ENCODE measurements around the gene TEX261. TPM values are rescaled to one million over a fixed set of nuclear protein-coding genes. Genes with fewer than 3 reads are reported as not detected.

The TEX261 gene
- total and polyA plus RNA-seq, 3 donors from 2014 or later, result 39.0 to 133 (median 40.7) TPM

DNA sequence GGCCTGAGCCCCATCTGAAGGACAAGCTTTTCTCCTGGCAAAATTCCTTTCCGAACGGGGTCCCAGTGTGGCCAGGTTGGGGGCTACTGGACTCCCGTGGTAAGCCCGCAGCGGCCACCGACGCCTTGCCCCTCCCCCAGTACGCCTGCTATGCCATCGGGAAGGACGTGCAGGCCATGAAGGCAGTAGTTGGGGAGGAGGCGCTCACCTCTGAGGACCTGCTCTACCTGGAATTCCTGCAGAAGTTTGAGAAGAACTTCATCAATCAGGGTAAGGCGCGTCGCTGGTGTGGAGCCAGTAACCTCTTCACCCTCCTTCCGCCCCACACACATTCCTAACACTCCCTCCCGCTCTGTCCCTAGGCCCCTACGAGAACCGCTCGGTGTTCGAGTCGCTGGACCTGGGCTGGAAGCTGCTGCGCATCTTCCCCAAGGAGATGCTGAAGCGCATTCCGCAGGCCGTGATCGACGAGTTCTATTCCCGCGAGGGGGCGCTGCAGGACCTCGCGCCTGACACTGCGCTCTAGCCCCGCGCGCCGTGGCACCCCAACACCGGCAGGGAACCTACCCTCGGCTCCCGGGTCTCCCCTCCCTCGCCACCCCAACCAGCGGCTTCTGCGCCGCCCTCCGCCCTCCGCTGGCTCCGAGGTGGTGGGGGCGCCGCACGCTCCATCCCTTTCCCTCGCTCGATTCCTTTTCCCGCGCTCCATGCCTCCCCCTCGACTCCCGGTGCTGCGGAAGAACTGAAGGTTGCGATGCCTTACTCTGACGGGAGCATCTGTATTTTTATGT, 29.9 kb downstream of the TEX261 start:
- TF ChIP-seq, protein P1, sequence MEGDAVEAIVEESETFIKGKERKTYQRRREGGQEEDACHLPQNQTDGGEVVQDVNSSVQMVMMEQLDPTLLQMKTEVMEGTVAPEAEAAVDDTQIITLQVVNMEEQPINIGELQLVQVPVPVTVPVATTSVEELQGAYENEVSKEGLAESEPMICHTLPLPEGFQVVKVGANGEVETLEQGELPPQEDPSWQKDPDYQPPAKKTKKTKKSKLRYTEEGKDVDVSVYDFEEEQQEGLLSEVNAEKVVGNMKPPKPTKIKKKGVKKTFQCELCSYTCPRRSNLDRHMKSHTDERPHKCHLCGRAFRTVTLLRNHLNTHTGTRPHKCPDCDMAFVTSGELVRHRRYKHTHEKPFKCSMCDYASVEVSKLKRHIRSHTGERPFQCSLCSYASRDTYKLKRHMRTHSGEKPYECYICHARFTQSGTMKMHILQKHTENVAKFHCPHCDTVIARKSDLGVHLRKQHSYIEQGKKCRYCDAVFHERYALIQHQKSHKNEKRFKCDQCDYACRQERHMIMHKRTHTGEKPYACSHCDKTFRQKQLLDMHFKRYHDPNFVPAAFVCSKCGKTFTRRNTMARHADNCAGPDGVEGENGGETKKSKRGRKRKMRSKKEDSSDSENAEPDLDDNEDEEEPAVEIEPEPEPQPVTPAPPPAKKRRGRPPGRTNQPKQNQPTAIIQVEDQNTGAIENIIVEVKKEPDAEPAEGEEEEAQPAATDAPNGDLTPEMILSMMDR (IDR thresholded peaks at IDR 0.05), result peak; percentile 43 to 77 (median 62)
- TF ChIP-seq POLR2A (IDR thresholded peaks at IDR 0.05), result no peak
- Histone ChIP-seq H3K4me1 (peaks cover 6% of the 10 kb centered on the region), H3K36me3 (ENCODE audit: low read depth, missing control alignments) (no peaks in the 10 kb centered on the region), H3K9me3 (no peaks in the 10 kb centered on the region), H3K27ac (no peak overlapping the region), H3K4me3 (peak overlapping the region; percentile 20 to 57), H3K27me3 (no peaks in the 10 kb centered on the region)
- intact Hi-C loops (cut with DNase I; ENCODE audit: low total_unique reads), result no loop called here
- DNase-seq, result peak; percentile 83
- 3% methylated on average over 42 to 59 of the region's 59 CpGs for WGBS, 2 donors

DNA sequence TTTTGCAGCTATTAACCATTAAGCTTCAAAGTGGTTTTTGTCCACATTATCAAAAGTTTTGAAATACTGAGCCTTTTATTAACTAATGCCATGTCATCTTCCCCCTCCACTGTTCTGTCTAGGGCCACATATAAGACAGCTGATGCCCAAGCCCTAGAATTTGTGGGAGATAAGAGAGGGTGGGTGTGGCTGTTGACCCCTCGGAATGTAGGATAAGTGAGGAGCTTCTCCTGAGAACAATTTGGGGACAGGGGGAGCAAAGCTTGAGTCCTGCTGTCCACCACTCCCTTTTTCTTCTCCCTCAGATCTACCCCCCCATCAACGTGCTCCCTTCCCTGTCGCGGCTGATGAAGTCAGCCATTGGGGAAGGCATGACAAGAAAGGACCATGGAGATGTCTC, 30.5 kb downstream of the TEX261 start:
- H3K36me3 ChIP-seq (ENCODE audit: low read depth, missing control alignments), result no peaks in the 10 kb centered on the region
- H3K27ac ChIP-seq, result no peak overlapping the region
- peaks cover 6% of the 10 kb centered on the region for H3K4me1 ChIP-seq
- no peaks in the 10 kb centered on the region for H3K27me3 ChIP-seq
- 38 to 52% methylated on average over 4 of the region's 4 CpGs for WGBS, 2 donors
- DNase-seq, result no peak
- no peak for TF ChIP-seq POLR2A (IDR thresholded peaks at IDR 0.05)
- TF ChIP-seq, protein P1 (IDR thresholded peaks at IDR 0.05), result no peak
- intact Hi-C loops (cut with DNase I; ENCODE audit: low total_unique reads), result no loop called here
- no peaks in the 10 kb centered on the region for H3K9me3 ChIP-seq
- no peak overlapping the region for H3K4me3 ChIP-seq

DNA sequence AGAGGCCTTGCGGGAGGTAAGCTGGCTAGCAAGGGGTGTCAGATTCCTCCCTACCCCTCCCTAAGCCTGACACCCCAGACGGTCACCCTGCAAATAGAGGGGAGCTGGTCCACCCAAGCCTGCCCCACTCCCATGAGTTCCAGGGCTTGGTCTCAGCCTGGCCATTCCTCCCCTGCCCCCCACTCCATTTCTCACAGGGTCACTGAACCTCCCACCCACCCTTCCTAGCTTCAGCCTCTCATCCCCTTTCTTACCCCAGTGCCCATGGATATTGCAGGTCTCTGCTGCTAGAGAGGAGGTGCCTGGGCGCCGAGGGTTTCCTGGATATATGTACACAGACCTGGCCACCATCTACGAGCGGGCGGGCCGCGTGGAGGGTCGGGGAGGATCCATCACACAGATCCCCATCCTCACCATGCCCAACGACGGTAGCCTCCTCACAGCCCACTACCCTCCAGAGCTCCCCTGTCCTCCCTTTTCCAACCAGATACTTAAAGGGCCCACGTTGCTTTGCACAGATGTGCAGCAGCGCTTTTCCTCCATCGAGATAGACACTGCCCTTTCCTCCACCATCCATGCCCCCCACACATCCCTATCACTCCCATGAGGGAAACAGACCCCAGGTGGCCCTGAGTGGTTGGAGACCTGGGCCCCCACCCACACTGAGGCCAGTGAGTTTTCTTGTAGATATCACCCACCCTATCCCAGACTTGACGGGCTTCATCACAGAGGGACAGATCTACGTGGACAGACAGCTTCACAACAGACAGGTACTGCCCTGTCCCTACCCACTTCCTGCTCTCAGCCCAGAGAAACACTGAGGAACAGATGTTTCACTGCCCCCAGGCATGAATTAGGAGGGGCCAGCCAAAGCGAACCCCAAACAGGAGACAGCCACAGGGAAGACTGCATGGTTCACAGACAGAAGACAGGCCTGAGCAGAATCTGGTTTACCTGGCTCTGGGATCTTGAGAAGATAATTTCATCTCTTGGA, 31.5 kb downstream of the TEX261 start:
- peak; percentile 11 for DNase-seq
- H3K36me3 ChIP-seq (ENCODE audit: low read depth, missing control alignments), result no peaks in the 10 kb centered on the region
- H3K27ac ChIP-seq, result no peak overlapping the region
- TF ChIP-seq, protein P1 (IDR thresholded peaks at IDR 0.05), result no peak
- TF ChIP-seq POLR2A (IDR thresholded peaks at IDR 0.05), result no peak
- peaks cover 6% of the 10 kb centered on the region for H3K4me1 ChIP-seq
- intact Hi-C loops (cut with DNase I; ENCODE audit: low total_unique reads), result no loop called here
- no peaks in the 10 kb centered on the region for H3K27me3 ChIP-seq
- 66 to 71% methylated on average over 17 to 18 of the region's 18 CpGs for WGBS, 2 donors
- H3K4me3 ChIP-seq, result no peak overlapping the region
- no peaks in the 10 kb centered on the region for H3K9me3 ChIP-seq

DNA sequence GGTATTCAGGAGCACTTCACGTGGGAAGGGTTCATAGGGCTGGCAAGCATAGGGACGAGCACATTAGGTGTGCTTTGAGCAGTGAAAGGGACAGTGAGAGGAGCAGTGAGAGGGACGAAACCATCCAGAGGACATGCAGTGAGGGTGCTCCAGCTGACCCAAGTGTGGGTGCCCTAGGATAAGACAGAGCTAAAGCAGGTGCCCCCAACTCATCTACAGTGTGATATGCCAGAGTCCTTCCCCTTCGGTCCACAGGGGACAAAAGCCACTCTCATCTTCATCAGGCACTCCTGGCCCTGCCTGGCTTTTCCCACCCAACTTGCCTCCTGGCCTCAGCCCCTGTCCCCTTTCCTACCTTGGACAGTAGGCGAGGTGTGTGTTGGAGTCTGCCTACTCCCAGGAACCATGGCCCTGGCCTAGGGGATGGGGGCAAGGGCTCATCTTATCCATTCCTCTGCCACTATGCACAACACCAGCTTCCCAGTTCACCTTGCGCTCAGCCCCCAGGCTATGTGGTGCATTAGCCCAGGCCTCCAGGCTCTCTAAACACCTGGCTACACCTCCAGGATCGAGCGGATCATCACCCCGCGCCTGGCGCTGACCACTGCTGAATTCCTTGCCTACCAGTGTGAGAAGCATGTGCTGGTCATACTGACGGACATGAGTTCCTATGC, 32.3 kb downstream of the TEX261 start:
- H3K27me3 ChIP-seq, result no peaks in the 10 kb centered on the region
- DNase-seq, result peak; percentile 6
- TF ChIP-seq POLR2A (IDR thresholded peaks at IDR 0.05), result no peak
- TF ChIP-seq, protein P1 (IDR thresholded peaks at IDR 0.05), result no peak
- no peaks in the 10 kb centered on the region for H3K9me3 ChIP-seq
- H3K4me3 ChIP-seq, result no peak overlapping the region
- no peak overlapping the region for H3K27ac ChIP-seq
- intact Hi-C loops (cut with DNase I; ENCODE audit: low total_unique reads), result no loop called here
- peaks cover 6% of the 10 kb centered on the region for H3K4me1 ChIP-seq
- H3K36me3 ChIP-seq (ENCODE audit: low read depth, missing control alignments), result no peaks in the 10 kb centered on the region
- WGBS, 2 donors, result 88 to 90% methylated on average over 9 to 12 of the region's 12 CpGs

Data from testis (tissue), 3 donors.